Measurements from ENCODE around the gene FANCE.

Gene FANCE

GRCh38 chr6:35427435-35427834 lies 24.7 kb upstream of the FANCE start:
- H3K9ac ChIP-seq (ENCODE audit: low read length) = no peak overlapping the region
- no peak overlapping the region for H3K4me2 ChIP-seq (ENCODE audit: low read depth, low read length, poor library complexity, severe bottlenecking)
- H3K4me3 ChIP-seq (ENCODE audit: insufficient read depth, low read length, poor library complexity, severe bottlenecking) = no peak overlapping the region

GRCh38 chr6:35427851-35428321 lies 24.3 kb upstream of the FANCE start:
- no peaks in the 10 kb centered on the region for H3K9me2 ChIP-seq (replicated peaks; ENCODE audit: insufficient read depth, low read length)
- no peak overlapping the region for H3K4me3 ChIP-seq (ENCODE audit: insufficient read depth, low read length, poor library complexity, severe bottlenecking)
- H3K9ac ChIP-seq (ENCODE audit: low read length) = no peak overlapping the region
- no peaks in the 10 kb centered on the region for H3K36me3 ChIP-seq (ENCODE audit: low read length)
- H3K4me2 ChIP-seq (ENCODE audit: low read depth, low read length, poor library complexity, severe bottlenecking) = no peak overlapping the region
- no peaks in the 10 kb centered on the region for H4K20me1 ChIP-seq (ENCODE audit: low read depth, low read length)
- no peaks in the 10 kb centered on the region for H3K27me3 ChIP-seq (ENCODE audit: low read length)
- no peak for TF ChIP-seq EZH2phosphoT487 (conservative IDR thresholded peaks at IDR 0.05; ENCODE audit: low read length)
- no peak for TF ChIP-seq CTCF (IDR thresholded peaks at IDR 0.05; ENCODE audit: insufficient read depth, low read length, poor library complexity, severe bottlenecking)
- H3K27ac ChIP-seq (ENCODE audit: low read depth, low read length) = no peak overlapping the region
- no peaks in the 10 kb centered on the region for H3K79me2 ChIP-seq (ENCODE audit: insufficient read depth, low read length)
- H2AFZ ChIP-seq (ENCODE audit: low read depth, low read length, severe bottlenecking) = no peak overlapping the region
- no peaks in the 10 kb centered on the region for H3F3A ChIP-seq (ENCODE audit: insufficient read depth)
- peaks cover 23% of the 10 kb centered on the region; the same call in 1 of the 2 replicates for H3K9me3 ChIP-seq (ENCODE audit: insufficient read depth, low read length)

More at GRCh38 chr6:35427435-35427834, 24.7 kb upstream of the FANCE start:
- Histone ChIP-seq H3K79me2 (ENCODE audit: insufficient read depth, low read length) (no peaks in the 10 kb centered on the region), H3F3A (ENCODE audit: insufficient read depth) (no peaks in the 10 kb centered on the region), H3K9me2 (replicated peaks; ENCODE audit: insufficient read depth, low read length) (no peaks in the 10 kb centered on the region), H3K27ac (ENCODE audit: low read depth, low read length) (no peak overlapping the region), H3K9me3 (ENCODE audit: insufficient read depth, low read length) (peaks cover 23% of the 10 kb centered on the region; the same call in 1 of the 2 replicates), H3K36me3 (ENCODE audit: low read length) (no peaks in the 10 kb centered on the region), H2AFZ (ENCODE audit: low read depth, low read length, severe bottlenecking) (no peak overlapping the region), H3K27me3 (ENCODE audit: low read length) (no peaks in the 10 kb centered on the region), H4K20me1 (ENCODE audit: low read depth, low read length) (no peaks in the 10 kb centered on the region)
- no peak for TF ChIP-seq CTCF (IDR thresholded peaks at IDR 0.05; ENCODE audit: insufficient read depth, low read length, poor library complexity, severe bottlenecking)
- TF ChIP-seq EZH2phosphoT487 (conservative IDR thresholded peaks at IDR 0.05; ENCODE audit: low read length) = no peak

DNA sequence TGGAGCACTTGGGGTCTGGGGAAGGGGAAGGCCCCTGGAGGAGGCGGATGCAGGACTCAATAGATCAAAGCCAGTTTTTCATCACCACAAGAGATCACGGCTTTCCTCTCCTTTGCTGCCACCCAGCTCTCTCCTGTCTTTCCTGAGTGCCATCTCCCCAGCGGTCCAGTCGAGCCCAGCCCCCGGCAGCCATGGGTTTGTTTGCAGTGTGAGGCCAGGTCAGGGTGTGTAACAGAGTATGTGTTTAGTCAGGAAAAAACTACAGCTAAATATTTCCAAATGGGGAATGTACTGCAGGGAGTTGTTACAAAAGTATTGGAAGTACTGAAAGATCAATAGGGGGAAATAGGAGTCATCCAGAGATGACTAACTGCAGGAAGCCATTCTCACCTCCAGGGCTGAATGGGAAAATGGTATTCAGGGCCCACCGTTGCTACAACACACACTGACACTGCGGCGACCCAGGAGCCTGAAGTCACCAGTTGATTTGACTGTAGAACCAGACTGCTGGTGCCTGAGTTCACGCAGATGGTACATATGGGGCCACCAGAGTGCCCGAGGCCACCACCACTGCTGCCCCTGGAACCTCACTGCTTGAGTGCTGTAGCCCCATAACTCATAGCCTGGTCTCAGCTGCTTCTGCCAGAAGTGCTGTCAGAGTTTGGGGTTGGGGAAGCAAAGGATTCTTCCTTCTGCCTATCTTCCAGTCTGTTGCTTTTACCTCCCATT lies 23.6 kb upstream of the FANCE start:
- no peak overlapping the region for H3K4me2 ChIP-seq (ENCODE audit: low read depth, low read length, poor library complexity, severe bottlenecking)
- peaks cover 23% of the 10 kb centered on the region; the same call in 1 of the 2 replicates for H3K9me3 ChIP-seq (ENCODE audit: insufficient read depth, low read length)
- H2AFZ ChIP-seq (ENCODE audit: low read depth, low read length, severe bottlenecking) = no peak overlapping the region
- no peaks in the 10 kb centered on the region for H3K36me3 ChIP-seq (ENCODE audit: low read length)
- no peaks in the 10 kb centered on the region for H3K27me3 ChIP-seq (ENCODE audit: low read length)
- H3K4me3 ChIP-seq (ENCODE audit: insufficient read depth, low read length, poor library complexity, severe bottlenecking) = no peak overlapping the region
- TF ChIP-seq CTCF (IDR thresholded peaks at IDR 0.05; ENCODE audit: insufficient read depth, low read length, poor library complexity, severe bottlenecking) (no peak), EZH2phosphoT487 (conservative IDR thresholded peaks at IDR 0.05; ENCODE audit: low read length) (no peak)
- H3K79me2 ChIP-seq (ENCODE audit: insufficient read depth, low read length) = no peaks in the 10 kb centered on the region
- no peak overlapping the region for H3K9ac ChIP-seq (ENCODE audit: low read length)
- no peaks in the 10 kb centered on the region for H3F3A ChIP-seq (ENCODE audit: insufficient read depth)
- no peaks in the 10 kb centered on the region for H4K20me1 ChIP-seq (ENCODE audit: low read depth, low read length)
- no peaks in the 10 kb centered on the region for H3K9me2 ChIP-seq (replicated peaks; ENCODE audit: insufficient read depth, low read length)
- no peak overlapping the region for H3K27ac ChIP-seq (ENCODE audit: low read depth, low read length)

Measured in SU-DHL-6 (cell line).